ENCODE data around the gene SLC27A5. TPM values are rescaled to one million over a fixed set of nuclear protein-coding genes. Genes with fewer than 3 reads are reported as not detected.

SLC27A5 gene
- total and polyA plus RNA-seq, 2 of the 4 experiments (the other 2 are of a cell fraction), result 7.7 to 11.2 TPM

- H4K8ac ChIP-seq (ENCODE audit: low read depth in 2 of 2, low read length in 2 of 2), result no peak overlapping the region
- no peak overlapping the region for H4K91ac ChIP-seq (ENCODE audit: insufficient read depth, low read depth, low read length)
- BruUV-seq (replicated peaks), result no TSS peak
- H3K79me1 ChIP-seq (ENCODE audit: low read depth in 1 of 2, low read length in 2 of 2), result peaks cover 0 to 8% of the 10 kb centered on the region in 2 experiments; a peak in 1 of 4 replicates
- H4K20me1 ChIP-seq (ENCODE audit: insufficient read depth, low read length), result no peaks in the 10 kb centered on the region
- no peak overlapping the region for H3K4me2 ChIP-seq (ENCODE audit: low read depth, low read length)
- H3K4ac ChIP-seq (ENCODE audit: low read depth, low read length), result no peak overlapping the region
- no peak overlapping the region for H2BK20ac ChIP-seq (ENCODE audit: low read depth, low read length)
- ATAC-seq (ENCODE audit: low read depth) (no peak), DNase-seq (no peak)
- no peaks in the 10 kb centered on the region for H3K9me3 ChIP-seq (ENCODE audit: control insufficient read depth, insufficient read depth, low read length)
- H3K14ac ChIP-seq (replicated peaks; ENCODE audit: low read depth, low read length), result no peak overlapping the region
- ChIA-PET POLR2A (ENCODE audit: unreplicated experiment) (no interaction called here), CTCF (interaction anchor here (1.2 kb wide), 1 partner anchor 13 kb away, joined by 3 read pairs; no protein-coding TSS in a partner anchor)
- H2AFZ ChIP-seq (replicated peaks; ENCODE audit: low read length, poor library complexity), result no peak overlapping the region
- peaks cover 2% of the 10 kb centered on the region; the same call in 1 of the 2 replicates for H3K4me1 ChIP-seq (ENCODE audit: control insufficient read depth, insufficient read depth, low read length)
- no peak overlapping the region for H2BK15ac ChIP-seq (ENCODE audit: low read depth, low read length)
- H2AK5ac ChIP-seq (ENCODE audit: low read depth, low read length), result no peak overlapping the region
- H3K23ac ChIP-seq (ENCODE audit: low read depth, low read length), result no peak overlapping the region
- no peak overlapping the region for H3K9ac ChIP-seq (ENCODE audit: low read depth, low read length)
- H3K27me3 ChIP-seq (ENCODE audit: control insufficient read depth, insufficient read depth, low read length), result no peaks in the 10 kb centered on the region
- H3K27ac ChIP-seq (ENCODE audit: insufficient read depth, low read length), result no peak overlapping the region
- H2AK9ac ChIP-seq (replicated peaks; ENCODE audit: low read depth, low read length, poor library complexity), result no peak overlapping the region
- TF ChIP-seq MAFK (IDR thresholded peaks at IDR 0.05; ENCODE audit: low read depth, low read length) (no peak), ELK1 (IDR thresholded peaks at IDR 0.05; ENCODE audit: borderline replicate concordance, low read depth, low read length) (no peak), BHLHE40 (IDR thresholded peaks at IDR 0.05; ENCODE audit: low read depth, low read length) (no peak), CEBPB (IDR thresholded peaks at IDR 0.05; ENCODE audit: low read depth, low read length) (no peak), FOS (IDR thresholded peaks at IDR 0.05; ENCODE audit: low read depth, low read length) (no peak), CHD1 (IDR thresholded peaks at IDR 0.05; ENCODE audit: low read depth, low read length) (no peak), MXI1 (IDR thresholded peaks at IDR 0.05; ENCODE audit: borderline replicate concordance, low read depth, low read length) (no peak), NFE2L2 (IDR thresholded peaks at IDR 0.05; ENCODE audit: low read depth, low read length) (no peak), RAD21 (IDR thresholded peaks at IDR 0.05; ENCODE audit: low read length) (no peak), POLR2A (IDR thresholded peaks at IDR 0.05; ENCODE audit: low read depth, low read length) (no peak), MAZ (IDR thresholded peaks at IDR 0.05; ENCODE audit: borderline replicate concordance, low read depth, low read length) (no peak), RCOR1 (IDR thresholded peaks at IDR 0.05; ENCODE audit: insufficient replicate concordance, low read length) (no peak), CTCF (conservative IDR thresholded peaks at IDR 0.05; ENCODE audit: low read depth, low read length) (no peak), USF2 (IDR thresholded peaks at IDR 0.05; ENCODE audit: low read depth, low read length) (no peak), RFX5 (IDR thresholded peaks at IDR 0.05; ENCODE audit: low read depth, low read length) (no peak), SMC3 (IDR thresholded peaks at IDR 0.05; ENCODE audit: low read depth, low read length) (no peak)
- peaks cover 4% of the 10 kb centered on the region for H3K9me1 ChIP-seq (ENCODE audit: insufficient read depth, low read length)
- dilution Hi-C loops (cut with HindIII; ENCODE audit: low sequenced_read_pairs, unreplicated experiment) (no loop called here), intact Hi-C loops (cut with micrococcal nuclease) (no loop called here), in situ Hi-C loops (cut with MboI; ENCODE audit: low sequenced_read_pairs) (no loop called here)
- no CpG with 5 or more reads among the region's 7 CpGs for WGBS, 2 experiments (ENCODE audit: extremely low coverage in 2 of 2, insufficient read length in 1 of 2)
- peaks cover 11% of the 10 kb centered on the region for H3K36me3 ChIP-seq (ENCODE audit: control insufficient read depth, insufficient read depth, low read length)
- H3K56ac ChIP-seq (ENCODE audit: extremely low read depth, insufficient read depth, low read length), result no peak overlapping the region
- no peak overlapping the region for H2BK5ac ChIP-seq (ENCODE audit: low read depth, low read length, poor library complexity, severe bottlenecking)
- H3K18ac ChIP-seq (ENCODE audit: low read depth, low read length), result no peak overlapping the region
- no peak overlapping the region for H2BK120ac ChIP-seq (ENCODE audit: low read depth, low read length)
- no peak overlapping the region for H4K5ac ChIP-seq (ENCODE audit: low read depth, low read length)
- H3K4me3 ChIP-seq (ENCODE audit: insufficient read depth, low read depth, low read length), result no peak overlapping the region
Observed at GRCh38 chr19:58482372-58482771, 29.4 kb downstream of the SLC27A5 start.
